GM21526 (cell line): ENCODE measurements around the gene TPK1.

Source experiments
- ATAC-seq: cut with Tn5 transposase; IDR thresholded peaks from one replicate; pipeline ENCODE4 v1.9.1; 2021; ENCODE audit warnings: moderate library complexity; ENCODE audit not compliant: unreplicated experiment, low FRiP score

The TPK1 gene

DNA sequence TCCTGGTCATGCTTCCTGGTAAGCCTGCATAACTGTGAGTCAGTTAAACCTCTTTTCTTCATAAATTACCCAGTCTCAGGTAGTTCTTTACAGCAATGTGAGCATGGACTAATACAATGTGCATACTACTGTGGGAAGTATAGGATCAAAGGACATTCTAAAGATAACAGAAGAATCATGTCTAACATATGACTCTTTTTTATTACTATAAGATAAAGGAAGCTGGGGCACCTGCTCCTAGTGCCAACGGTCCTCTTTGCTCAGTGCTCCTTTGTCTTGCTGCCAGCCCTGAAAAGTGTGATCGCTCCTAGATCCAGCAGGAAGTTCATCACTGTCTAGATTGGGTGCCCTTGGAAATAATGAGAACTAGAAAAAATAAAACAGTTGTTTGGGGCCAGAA is 289.1 kb downstream of the TPK1 start:
- ATAC-seq = no peak

- no peak for ATAC-seq
Observed at GRCh38 chr7:144545330-144545729, 290.5 kb downstream of the TPK1 start.

- no peak for ATAC-seq
Observed at GRCh38 chr7:144534655-144535395, 301.0 kb downstream of the TPK1 start.

GRCh38 chr7:144534196-144534595 is 301.7 kb downstream of the TPK1 start:
- no peak for ATAC-seq

GRCh38 chr7:144531181-144531580 is 304.7 kb downstream of the TPK1 start:
- ATAC-seq = no peak

DNA sequence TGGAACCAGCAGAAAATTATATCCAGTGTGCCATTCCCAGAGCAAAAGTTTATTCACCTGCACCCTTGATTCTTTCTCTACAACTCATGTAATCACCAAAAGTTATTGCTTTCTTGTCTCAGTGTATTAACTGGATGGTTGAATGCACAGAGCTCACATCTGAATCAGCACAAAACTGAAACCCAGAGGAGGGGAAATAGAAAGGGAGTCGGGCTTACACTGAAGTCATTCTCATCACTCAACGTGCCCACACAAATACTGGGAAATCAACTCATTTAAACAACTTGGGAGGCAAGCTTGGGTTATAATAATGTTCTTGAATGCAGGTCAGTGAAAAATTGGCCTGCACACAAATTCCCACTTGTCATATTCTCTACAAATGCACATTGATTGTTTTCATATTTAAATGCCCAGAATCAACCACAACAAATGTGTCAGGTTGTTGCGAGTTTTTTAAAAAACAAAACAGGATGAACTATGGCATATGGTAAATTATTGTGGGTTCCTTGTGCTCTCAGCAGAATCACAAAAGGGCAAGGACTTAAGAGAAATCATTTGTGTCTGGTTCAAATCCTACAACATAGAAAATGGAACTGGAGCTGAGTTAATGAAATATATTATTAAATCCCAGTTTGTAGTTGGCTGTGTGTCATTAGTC is 306.5 kb downstream of the TPK1 start:
- peak; percentile 99 for ATAC-seq

DNA sequence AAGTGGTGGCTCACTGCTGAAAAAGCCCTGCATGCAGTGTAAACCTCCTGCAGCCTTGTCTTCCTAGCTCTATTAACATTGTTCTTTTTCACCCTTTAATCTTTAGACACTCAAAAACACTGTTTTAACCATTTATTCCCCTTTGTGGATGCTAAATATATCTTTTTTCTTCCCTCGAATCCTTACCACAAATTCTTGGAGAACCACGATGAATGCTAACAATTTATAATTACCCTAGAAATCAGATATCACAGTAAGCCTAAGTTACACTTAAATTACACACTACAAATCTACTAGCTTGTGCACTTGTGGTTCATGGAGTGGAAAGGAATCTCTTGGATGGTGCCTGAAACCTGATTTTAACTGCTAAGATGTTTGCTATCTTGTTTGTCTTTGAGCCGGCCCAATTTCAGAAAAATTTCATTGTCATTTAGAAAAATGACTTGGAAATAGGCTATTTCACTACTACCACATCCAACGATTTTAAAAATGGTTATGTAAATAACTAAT is 307.3 kb downstream of the TPK1 start:
- ATAC-seq = no peak

DNA sequence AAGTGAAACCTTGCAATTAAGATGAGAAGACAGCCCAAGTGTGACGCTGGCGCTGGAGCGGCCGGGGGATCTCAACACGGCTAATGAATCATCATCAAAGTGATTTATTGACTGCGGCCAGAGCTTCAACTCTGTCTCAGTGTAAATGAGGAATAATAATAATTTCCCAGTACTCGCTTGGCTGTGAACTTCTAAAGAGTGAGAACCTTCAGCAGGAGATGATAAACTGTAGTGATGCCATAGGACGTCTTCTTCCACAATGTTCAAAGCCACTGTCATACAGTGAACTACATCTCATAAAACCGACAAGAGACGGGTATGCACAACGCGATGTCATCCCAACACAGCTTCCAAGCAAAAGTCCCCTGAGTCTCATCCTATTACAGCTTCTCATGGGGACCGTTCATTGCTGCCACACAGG is 308.8 kb downstream of the TPK1 start:
- no peak for ATAC-seq

GRCh38 chr7:144525956-144526355 is 309.9 kb downstream of the TPK1 start:
- ATAC-seq = no peak

GRCh38 chr7:144524271-144524670 is 311.6 kb downstream of the TPK1 start:
- ATAC-seq = no peak

- no peak for ATAC-seq
Observed at GRCh38 chr7:144523621-144524020, 312.2 kb downstream of the TPK1 start.

GRCh38 chr7:144519925-144520324 is 315.9 kb downstream of the TPK1 start:
- ATAC-seq = no peak

GRCh38 chr7:144518360-144518759 is 317.5 kb downstream of the TPK1 start:
- no peak for ATAC-seq

DNA sequence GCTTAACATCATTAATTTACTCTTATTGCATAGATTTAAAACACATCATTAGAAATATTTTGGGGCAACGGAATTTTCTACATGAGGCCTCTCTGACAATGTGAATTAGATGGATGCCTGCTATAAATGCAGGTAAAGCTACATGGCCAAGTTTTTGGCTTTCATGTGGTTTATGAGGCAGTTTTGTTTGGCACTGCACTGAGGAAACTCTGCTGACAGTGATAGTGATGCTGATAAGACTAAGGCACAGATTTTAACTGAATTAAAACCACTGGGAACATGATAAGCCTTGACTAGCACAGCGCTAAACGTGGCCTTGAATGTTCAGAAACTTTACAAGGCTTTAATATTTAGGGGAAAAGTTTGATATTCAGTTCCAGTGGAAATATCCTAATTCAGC is 318.1 kb downstream of the TPK1 start:
- ATAC-seq = no peak

DNA sequence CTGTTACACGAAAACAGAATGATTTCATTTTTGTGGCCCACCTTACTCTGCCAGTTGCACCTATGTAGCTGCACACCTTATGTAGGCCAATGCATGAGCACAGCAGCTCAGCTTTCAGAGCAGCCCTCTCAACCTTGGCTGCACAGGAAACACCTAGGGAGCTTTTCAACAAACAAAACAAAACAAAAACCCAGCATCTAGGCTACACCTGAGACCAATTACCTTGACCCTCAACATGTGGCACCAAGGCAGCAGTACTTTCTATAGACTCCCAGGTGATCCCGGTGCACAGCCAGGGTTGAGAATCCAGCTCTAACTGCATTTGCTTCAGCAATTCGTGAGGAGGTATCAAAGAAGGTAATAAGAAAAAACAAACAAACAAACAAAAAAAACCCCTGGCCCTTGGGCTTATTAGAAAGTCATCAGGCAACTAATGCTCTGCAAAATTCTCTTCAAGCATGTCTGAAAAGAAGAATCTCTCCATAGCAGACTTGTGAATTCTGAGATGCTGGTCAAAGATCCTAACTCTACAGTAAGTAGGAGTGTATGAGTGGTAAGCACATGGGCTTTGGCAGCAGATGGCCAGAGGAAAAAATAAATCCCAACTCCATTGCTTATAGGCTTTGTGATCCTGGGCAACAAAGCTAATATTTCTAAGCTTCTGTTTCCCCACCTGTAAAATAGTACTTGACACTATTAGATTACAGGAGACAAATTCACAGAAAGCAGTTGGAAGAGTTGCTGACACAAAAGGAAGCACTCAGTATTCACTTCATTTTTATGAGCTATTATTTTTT is 318.9 kb downstream of the TPK1 start:
- no peak for ATAC-seq

DNA sequence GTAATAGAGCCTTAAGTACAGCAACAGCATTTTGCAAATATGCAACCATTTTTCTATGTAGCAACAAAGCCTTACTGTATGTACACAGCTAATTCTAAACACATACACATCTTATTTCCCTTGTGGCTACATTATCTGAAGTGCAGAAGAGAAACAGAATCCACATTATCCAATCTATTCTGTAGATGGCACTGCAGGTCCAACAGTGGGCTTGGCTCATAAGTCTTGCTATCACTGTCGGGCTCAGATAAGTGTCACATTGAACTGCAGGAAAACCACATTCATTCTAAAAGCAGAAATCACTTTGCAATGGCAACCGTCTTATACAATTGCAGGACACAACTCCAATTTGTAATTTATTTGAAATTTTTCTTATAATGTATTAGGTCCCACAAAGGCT is 322.5 kb downstream of the TPK1 start:
- ATAC-seq = no peak

DNA sequence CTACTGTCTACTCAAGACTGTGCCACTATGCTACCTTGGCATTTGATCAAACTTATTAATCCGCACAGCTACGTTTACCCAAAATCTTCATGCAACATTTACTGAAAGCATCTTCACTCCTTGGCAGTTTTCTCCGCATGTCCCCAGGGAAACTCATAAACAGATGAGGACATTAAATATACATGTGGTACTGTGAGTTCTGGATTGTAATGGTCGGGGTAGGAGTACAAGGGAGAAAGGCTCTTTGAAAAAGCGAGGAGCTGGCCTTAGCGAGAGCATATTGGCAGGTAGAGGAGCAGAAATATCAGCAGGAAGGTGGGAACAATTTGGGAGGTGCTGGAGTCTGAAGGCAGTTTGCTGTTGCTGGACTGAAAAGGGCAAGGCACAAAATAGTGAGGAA is 325.2 kb downstream of the TPK1 start:
- ATAC-seq = no peak

DNA sequence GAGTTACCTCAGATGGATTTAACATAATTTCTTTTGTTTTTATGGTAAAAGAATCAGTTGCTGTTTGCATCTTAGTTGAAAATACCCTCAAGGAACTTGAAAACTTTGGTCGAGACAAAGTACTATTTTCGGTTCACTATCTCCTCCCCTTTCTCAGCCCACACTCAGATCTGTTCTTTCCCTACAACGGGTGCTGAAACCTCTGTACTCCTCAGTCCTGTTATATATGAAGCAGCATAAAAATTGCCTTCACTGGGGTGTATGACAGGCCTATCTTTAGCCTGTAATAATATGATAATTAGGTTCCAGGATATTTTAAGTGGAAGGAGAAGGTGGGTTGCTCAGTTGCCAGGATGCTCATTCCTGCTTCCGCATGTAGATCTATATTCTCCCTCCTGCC is 327.2 kb downstream of the TPK1 start:
- peak; percentile 99 for ATAC-seq

DNA sequence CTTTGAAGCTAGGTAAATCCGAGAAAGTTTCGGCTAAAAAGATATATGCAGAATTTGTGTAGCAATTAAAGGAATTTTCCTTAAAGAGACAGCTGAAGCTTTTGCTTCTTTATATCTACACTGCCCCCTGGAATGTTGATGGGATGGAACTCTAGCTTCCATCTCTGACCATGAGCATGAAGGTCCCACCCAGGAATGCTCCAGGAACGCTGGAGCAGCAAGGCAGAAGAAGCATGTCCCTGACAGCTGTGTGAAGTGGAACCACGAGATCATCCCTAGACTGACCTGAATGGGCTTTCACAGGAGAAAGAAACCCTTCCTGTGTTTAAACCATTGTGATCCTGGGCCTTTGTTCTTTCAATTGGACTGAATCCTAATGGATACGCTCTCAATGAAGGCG is 332.6 kb downstream of the TPK1 start:
- ATAC-seq = no peak

DNA sequence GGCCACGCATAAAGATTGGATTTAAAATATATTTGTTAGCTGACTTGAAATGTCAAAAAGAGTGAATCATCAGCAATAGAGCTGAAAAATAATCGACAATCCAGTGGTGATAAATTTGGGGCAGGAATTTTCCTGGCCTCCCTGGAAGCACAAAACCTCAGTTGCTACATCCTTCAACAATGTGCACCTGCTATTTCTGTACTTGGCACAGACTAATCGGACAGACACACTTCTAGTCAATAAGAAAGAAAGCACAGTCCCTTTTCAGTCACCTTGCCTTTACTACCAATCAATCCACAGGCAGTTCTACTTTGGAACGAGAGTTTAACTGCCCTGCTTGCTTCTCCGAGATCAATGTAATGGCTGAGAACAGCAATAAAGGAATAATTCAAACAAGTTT is 335.6 kb downstream of the TPK1 start:
- ATAC-seq = no peak

DNA sequence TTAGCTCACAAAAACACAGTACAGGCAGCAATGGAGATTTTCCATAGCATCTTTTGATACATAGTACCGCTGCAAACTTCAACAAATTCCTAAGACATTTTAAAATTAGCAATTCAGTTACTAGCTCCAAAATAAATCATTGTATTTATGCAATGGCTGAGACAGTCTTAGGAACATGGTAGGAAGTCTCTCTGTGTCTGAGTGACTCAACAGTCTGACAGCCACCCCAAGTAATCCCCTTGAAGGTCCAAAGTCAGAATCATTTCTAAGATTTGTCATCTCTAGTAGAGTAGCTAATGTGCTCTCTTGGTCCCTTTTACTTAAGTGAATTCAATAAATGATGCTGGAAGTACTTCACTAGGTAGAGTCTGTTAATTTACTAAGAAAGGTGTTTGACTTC is 338.6 kb downstream of the TPK1 start:
- no peak for ATAC-seq
